ENCODE data around the gene ZNF460. TPM values are rescaled to one million over a fixed set of nuclear protein-coding genes. Genes with fewer than 3 reads are reported as not detected.

The ZNF460 gene
- total and polyA plus RNA-seq, 2 of the 13 experiments (the other 11 are each of a cell fraction or from before 2014, with no cell fraction given) = 14.5 to 44.8 TPM

Other genes with a start within 250 kb of the ZNF460 start
- not detected in 2 replicates for gene USP29, start 160.5 kb upstream of the ZNF460 start, total RNA-seq (2016; rRNA removed; fragmentation: Illumina TruSeq; extraction: Trizol)
- not detected in 2 replicates for gene USP29, start 160.5 kb upstream of the ZNF460 start, polyA plus RNA-seq (2011; rRNA removed)
- not detected in 2 replicates for gene ZIM3, start 135.3 kb upstream of the ZNF460 start, total RNA-seq (2016; rRNA removed; fragmentation: Illumina TruSeq; extraction: Trizol)
- not detected in 2 replicates for gene ZIM3, start 135.3 kb upstream of the ZNF460 start, polyA plus RNA-seq (2011; rRNA removed)
- not detected in 2 replicates for gene DUXA, start 113.0 kb upstream of the ZNF460 start, total RNA-seq (2016; rRNA removed; fragmentation: Illumina TruSeq; extraction: Trizol)
- not detected in 2 replicates for gene DUXA, start 113.0 kb upstream of the ZNF460 start, polyA plus RNA-seq (2011; rRNA removed)
- 17.6 and 24.7 TPM in 2 replicates for gene ZNF264, start 89.0 kb upstream of the ZNF460 start, total RNA-seq (2016; rRNA removed; fragmentation: Illumina TruSeq; extraction: Trizol)
- 3.5 and 4.0 TPM in 2 replicates for gene ZNF264, start 89.0 kb upstream of the ZNF460 start, polyA plus RNA-seq (2011; rRNA removed)
- gene AURKC, start 49.5 kb upstream of the ZNF460 start, total RNA-seq (2016; rRNA removed; fragmentation: Illumina TruSeq; extraction: Trizol) = 0.46 TPM in 1 of 2 replicates, not detected in the other
- gene AURKC, start 49.5 kb upstream of the ZNF460 start, polyA plus RNA-seq (2011; rRNA removed) = 0.65 and 0.86 TPM in 2 replicates
- 12.8 and 21.8 TPM in 2 replicates for gene ZNF805, start 39.9 kb upstream of the ZNF460 start, total RNA-seq (2016; rRNA removed; fragmentation: Illumina TruSeq; extraction: Trizol)
- 5.1 and 5.5 TPM in 2 replicates for gene ZNF805, start 39.9 kb upstream of the ZNF460 start, polyA plus RNA-seq (2011; rRNA removed)
- gene ZNF543, start 40.0 kb downstream of the ZNF460 start, total RNA-seq (2016; rRNA removed; fragmentation: Illumina TruSeq; extraction: Trizol) = 8.9 and 10.4 TPM in 2 replicates
- 2.1 and 2.5 TPM in 2 replicates for gene ZNF543, start 40.0 kb downstream of the ZNF460 start, polyA plus RNA-seq (2011; rRNA removed)
- gene ZNF304, start 70.8 kb downstream of the ZNF460 start, total RNA-seq (2016; rRNA removed; fragmentation: Illumina TruSeq; extraction: Trizol) = 8.0 and 9.5 TPM in 2 replicates
- 3.4 and 3.6 TPM in 2 replicates for gene ZNF304, start 70.8 kb downstream of the ZNF460 start, polyA plus RNA-seq (2011; rRNA removed)
- 13.3 and 20.5 TPM in 2 replicates for gene TRAPPC2B, start 83.1 kb downstream of the ZNF460 start, total RNA-seq (2016; rRNA removed; fragmentation: Illumina TruSeq; extraction: Trizol)
- gene TRAPPC2B, start 83.1 kb downstream of the ZNF460 start, polyA plus RNA-seq (2011; rRNA removed) = 16.8 and 17.7 TPM in 2 replicates
- 2.1 and 2.6 TPM in 2 replicates for gene ZNF547, start 83.1 kb downstream of the ZNF460 start, total RNA-seq (2016; rRNA removed; fragmentation: Illumina TruSeq; extraction: Trizol)
- 2.0 and 2.2 TPM in 2 replicates for gene ZNF547, start 83.1 kb downstream of the ZNF460 start, polyA plus RNA-seq (2011; rRNA removed)
- 24.9 and 29.4 TPM in 2 replicates for gene ZNF548, start 109.4 kb downstream of the ZNF460 start, total RNA-seq (2016; rRNA removed; fragmentation: Illumina TruSeq; extraction: Trizol)
- 19.5 and 19.6 TPM in 2 replicates for gene ZNF548, start 109.4 kb downstream of the ZNF460 start, polyA plus RNA-seq (2011; rRNA removed)
- 10.1 and 14.0 TPM in 2 replicates for gene ZNF17, start 130.7 kb downstream of the ZNF460 start, total RNA-seq (2016; rRNA removed; fragmentation: Illumina TruSeq; extraction: Trizol)
- gene ZNF17, start 130.7 kb downstream of the ZNF460 start, polyA plus RNA-seq (2011; rRNA removed) = 3.0 and 3.7 TPM in 2 replicates
- 19.1 and 21.0 TPM in 2 replicates for gene ZNF749, start 154.8 kb downstream of the ZNF460 start, total RNA-seq (2016; rRNA removed; fragmentation: Illumina TruSeq; extraction: Trizol)
- 18.9 and 22.7 TPM in 2 replicates for gene ZNF749, start 154.8 kb downstream of the ZNF460 start, polyA plus RNA-seq (2011; rRNA removed)
- gene VN1R1, start 176.7 kb downstream of the ZNF460 start, total RNA-seq (2016; rRNA removed; fragmentation: Illumina TruSeq; extraction: Trizol) = 0.62 and 0.80 TPM in 2 replicates
- gene VN1R1, start 176.7 kb downstream of the ZNF460 start, polyA plus RNA-seq (2011; rRNA removed) = 0.87 and 1.0 TPM in 2 replicates
- 17.2 and 23.6 TPM in 2 replicates for gene ZNF772, start 197.1 kb downstream of the ZNF460 start, total RNA-seq (2016; rRNA removed; fragmentation: Illumina TruSeq; extraction: Trizol)
- 3.1 and 4.0 TPM in 2 replicates for gene ZNF772, start 197.1 kb downstream of the ZNF460 start, polyA plus RNA-seq (2011; rRNA removed)
- gene ZNF419, start 207.3 kb downstream of the ZNF460 start, total RNA-seq (2016; rRNA removed; fragmentation: Illumina TruSeq; extraction: Trizol) = 8.8 and 9.0 TPM in 2 replicates
- 8.5 and 11.1 TPM in 2 replicates for gene ZNF419, start 207.3 kb downstream of the ZNF460 start, polyA plus RNA-seq (2011; rRNA removed)
- 6.7 and 6.9 TPM in 2 replicates for gene ZNF773, start 219.5 kb downstream of the ZNF460 start, total RNA-seq (2016; rRNA removed; fragmentation: Illumina TruSeq; extraction: Trizol)
- 5.7 and 7.3 TPM in 2 replicates for gene ZNF773, start 219.5 kb downstream of the ZNF460 start, polyA plus RNA-seq (2011; rRNA removed)
- gene ZNF549, start 246.9 kb downstream of the ZNF460 start, total RNA-seq (2016; rRNA removed; fragmentation: Illumina TruSeq; extraction: Trizol) = 6.4 and 8.8 TPM in 2 replicates
- 2.8 and 2.9 TPM in 2 replicates for gene ZNF549, start 246.9 kb downstream of the ZNF460 start, polyA plus RNA-seq (2011; rRNA removed)